Right lobe of liver (tissue), 6 donors: ENCODE results near the gene IGF2BP3. TPM values are rescaled to one million over a fixed set of nuclear protein-coding genes. Genes with fewer than 3 reads are reported as not detected.
"Not testable (repeated sequence)": the region's sequence is repeated elsewhere in the genome, so short reads cannot be mapped to it uniquely, and the experiment has no call there.

Experiments
- ATAC-seq, 4 donors: fragments of 200-7000 bp; cut with Tn5 transposase; one replicate each; pipeline ENCODE4 v1.9.1; 2020; ENCODE audit warnings: mild to moderate bottlenecking in 4 of 4, moderate library complexity in 4 of 4
- DNase-seq, 3 donors: peaks; one replicate each; pipeline ENCODE4 v3.0.0-alpha.2; 2020
- H3K27ac ChIP-seq, 3 donors: fragments of 200-600 bp; one replicate each; pipeline ENCODE4 v1.8.0; 2022
- H3K27me3 ChIP-seq, 2 donors: fragments of 200-600 bp; one replicate each; pipeline ENCODE4 v1.8.0; 2022
- H3K36me3 ChIP-seq, 4 donors: fragments of 200-600 bp; sonication (generic) in 1 of 4; one replicate each; pipeline versions ENCODE4 v1.5.1 to v1.8.0; 2017 to 2022; ENCODE audit warnings: control low read depth in 1 of 4
- H3K4me1 ChIP-seq, 4 donors: fragments of 200-600 bp; sonication (generic) in 1 of 4; one replicate each; pipeline versions ENCODE4 v1.5.1 to v1.8.0; 2017 to 2022; ENCODE audit warnings: control low read depth in 1 of 4
- H3K4me3 ChIP-seq, 3 donors: fragments of 200-600 bp; one replicate each; pipeline ENCODE4 v1.8.0; 2022
- H3K9me3 ChIP-seq, 4 donors: fragments of 200-600 bp; sonication (generic) in 1 of 4; one replicate each; pipeline versions ENCODE4 v1.5.1 to v1.8.0; 2017 to 2022; ENCODE audit warnings: control low read depth in 1 of 4
- CTCF ChIP-seq, 4 donors: fragments of 200-600 bp in 3 of 4; fragments of 450-650 bp in 1 of 4; IDR thresholded peaks; one replicate each; pipeline versions ENCODE4 v1.5.1 to v1.8.0; 2016 to 2022; ENCODE audit warnings: antibody characterized with exemption in 4 of 4, mild to moderate bottlenecking in 2 of 4
- POLR2A ChIP-seq: fragments of 450-650 bp; IDR thresholded peaks from one replicate; pipeline ENCODE4 v1.6.1; 2017; ENCODE audit warnings: antibody characterized with exemption, mild to moderate bottlenecking
- WGBS: methylation state at CpG from one replicate; pipeline ENCODE4 v1.1.6; 2018; ENCODE audit warnings: low coverage, low lambda C conversion rate; ENCODE audit not compliant: insufficient coverage; ENCODE audit errors: missing lambda C conversion rate; 5-methylcytosine and 5-hydroxymethylcytosine counted together
- intact Hi-C, 2 donors: fragments of 100-400 bp; cut with DNase I; formaldehyde crosslinking; loops; one replicate each; pipeline versions ENCODE4 v1.11.2 to v1.14.1; 2022
- total RNA-seq, 6 experiments: library from RNA; depleted of rRNA in 2 of 6; stranded (reverse); fragments of >200 nt in 2 of 6; fragmentation: NEBNext Ultra II Directional in 3 of 6; extraction: Animal tissue kit (Norgen Biotek cat#: 25700) in 3 of 6; gene quantifications; one replicate each; pipeline versions ENCODE4 v1.1.0 to v1.2.4, GENCODE V29; 2016 to 2023
- donor health status: DM: no; HTN: yes; CAD: no.
- donor health status: DM: no; HTN: no; CAD: no.
- donor health status: DM: no; HTN: no; CAD: no.
- donor health status: DM: no; HTN: yes; CAD: no.
- donor health status: DM: no; HTN: yes; CAD: no.

The IGF2BP3 gene
- total RNA-seq, 6 experiments from 2014 or later, result 0.12 to 0.64 (median 0.19) TPM; not detected in 1

GRCh38 chr7:23332193-23332592, 138.1 kb downstream of the IGF2BP3 start:
- Histone ChIP-seq H3K27me3 (no peaks in the 10 kb centered on the region), H3K36me3 (no peaks in the 10 kb centered on the region), H3K9me3 (no peaks in the 10 kb centered on the region), H3K4me1 (peaks cover 0 to 48% (median 6%) of the 10 kb centered on the region in 4 donors), H3K4me3 (no peak overlapping the region), H3K27ac (no peak overlapping the region)
- TF ChIP-seq POLR2A, result no peak
- TF ChIP-seq CTCF (IDR thresholded peaks at IDR 0.05), result no peak
- DNase-seq (no peak), ATAC-seq (no peak)
- intact Hi-C loops, result no loop called here

GRCh38 chr7:23331132-23331531, 139.2 kb downstream of the IGF2BP3 start:
- no peaks in the 10 kb centered on the region for H3K9me3 ChIP-seq
- H3K36me3 ChIP-seq, result no peaks in the 10 kb centered on the region
- no peak for TF ChIP-seq CTCF (IDR thresholded peaks at IDR 0.05)
- no peak for TF ChIP-seq POLR2A
- WGBS, result 89% methylated on average over 1 of the region's 1 CpG
- ATAC-seq, result no peak
- H3K4me1 ChIP-seq, result peaks cover 0 to 37% (median 6%) of the 10 kb centered on the region in 4 donors
- no peak for DNase-seq
- H3K27me3 ChIP-seq, result no peaks in the 10 kb centered on the region
- H3K4me3 ChIP-seq, result no peak overlapping the region
- H3K27ac ChIP-seq, result no peak overlapping the region
- intact Hi-C loops, result no loop called here

- Histone ChIP-seq H3K4me1 (peaks cover 0 to 8% (median 3%) of the 10 kb centered on the region in 4 donors), H3K9me3 (no peaks in the 10 kb centered on the region), H3K27me3 (no peaks in the 10 kb centered on the region), H3K4me3 (no peak overlapping the region), H3K27ac (no peak overlapping the region), H3K36me3 (peaks cover 0 to 4% (median 0%) of the 10 kb centered on the region in 4 donors)
- ATAC-seq (no peak), DNase-seq (no peak)
- intact Hi-C loops, result no loop called here
- WGBS, result 83% methylated on average over 7 of the region's 7 CpGs
- TF ChIP-seq CTCF (IDR thresholded peaks at IDR 0.05) (no peak), POLR2A (no peak)
These were observed 154.9 kb downstream of the IGF2BP3 start for GRCh38 chr7:23315366-23315765.

- H3K9me3 ChIP-seq, ATAC-seq, H3K4me3 ChIP-seq, H3K4me1 ChIP-seq, intact Hi-C loops, H3K27ac ChIP-seq, DNase-seq, H3K27me3 ChIP-seq: not testable (repeated sequence)
- WGBS, result 63% methylated on average over 1 of the region's 2 CpGs
- peaks cover 0 to 28% (median 9%) of the 10 kb centered on the region in 4 donors for H3K36me3 ChIP-seq
These were observed 158.2 kb downstream of the IGF2BP3 start for GRCh38 chr7:23312141-23312540.

GRCh38 chr7:23308754-23309153, 161.5 kb downstream of the IGF2BP3 start:
- Histone ChIP-seq H3K4me1 (no peaks in the 10 kb centered on the region), H3K36me3 (peaks cover 0 to 33% (median 9%) of the 10 kb centered on the region in 4 donors), H3K27ac (no peak overlapping the region), H3K4me3 (no peak overlapping the region), H3K27me3 (no peaks in the 10 kb centered on the region), H3K9me3 (no peaks in the 10 kb centered on the region)
- DNase-seq (no peak), ATAC-seq (no peak)
- 72% methylated on average over 6 of the region's 6 CpGs for WGBS
- no peak for TF ChIP-seq CTCF (IDR thresholded peaks at IDR 0.05)
- TF ChIP-seq POLR2A, result no peak
- intact Hi-C loops, result no loop called here
